GM18498 (cell line): ENCODE results near the gene SPATA6.

ENCODE experiments used
- ATAC-seq: cut with Tn5 transposase; IDR thresholded peaks from one replicate; pipeline ENCODE4 v1.9.1; 2021; ENCODE audit warnings: mild to moderate bottlenecking, moderate library complexity; ENCODE audit not compliant: unreplicated experiment

Gene SPATA6

DNA sequence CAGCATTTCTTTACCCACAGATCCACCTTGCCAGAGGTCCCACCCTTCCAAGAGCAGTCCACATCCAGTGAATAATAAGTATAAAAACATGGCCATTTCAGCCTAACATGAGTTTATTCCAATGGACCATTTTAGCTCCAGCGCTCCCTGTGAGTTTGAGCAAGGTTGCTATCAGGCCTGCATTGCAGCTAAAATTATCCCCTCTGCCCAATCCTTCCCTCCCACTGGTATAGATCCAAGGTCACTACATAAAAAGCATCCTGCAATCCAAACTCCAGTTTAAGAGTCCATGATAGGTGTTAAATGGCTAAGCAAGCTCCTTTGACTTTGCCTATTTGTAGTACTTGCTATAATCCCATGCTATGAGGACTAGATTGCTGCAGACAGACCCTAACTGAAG is 213.9 kb downstream of the SPATA6 start:
- ATAC-seq, result no peak

DNA sequence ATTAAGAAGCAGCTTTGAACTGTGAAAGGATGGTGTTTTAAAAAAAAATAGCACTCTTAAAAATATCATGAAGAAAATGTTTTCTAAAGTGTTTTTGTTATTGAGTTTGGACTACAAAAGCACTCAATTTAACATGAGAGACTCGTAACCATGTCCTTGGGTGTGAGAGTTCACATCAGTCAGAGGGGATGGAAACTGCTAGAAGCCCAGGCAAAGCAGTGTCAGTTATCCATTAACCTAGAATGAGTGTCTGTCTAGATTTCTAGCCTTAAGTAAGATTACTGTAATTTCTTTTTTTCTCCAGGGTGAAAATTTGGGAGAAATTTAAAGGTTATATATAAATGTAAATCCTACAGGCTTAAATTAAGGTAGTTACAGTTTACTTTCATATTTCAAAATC is 217.8 kb downstream of the SPATA6 start:
- ATAC-seq, result no peak

- ATAC-seq, result no peak
Observed at GRCh38 chr1:48251821-48252220, 220.2 kb downstream of the SPATA6 start.

- no peak for ATAC-seq
Observed at GRCh38 chr1:48251323-48251722, 220.7 kb downstream of the SPATA6 start.

- no peak for ATAC-seq
Observed at GRCh38 chr1:48250572-48250971, 221.4 kb downstream of the SPATA6 start.

DNA sequence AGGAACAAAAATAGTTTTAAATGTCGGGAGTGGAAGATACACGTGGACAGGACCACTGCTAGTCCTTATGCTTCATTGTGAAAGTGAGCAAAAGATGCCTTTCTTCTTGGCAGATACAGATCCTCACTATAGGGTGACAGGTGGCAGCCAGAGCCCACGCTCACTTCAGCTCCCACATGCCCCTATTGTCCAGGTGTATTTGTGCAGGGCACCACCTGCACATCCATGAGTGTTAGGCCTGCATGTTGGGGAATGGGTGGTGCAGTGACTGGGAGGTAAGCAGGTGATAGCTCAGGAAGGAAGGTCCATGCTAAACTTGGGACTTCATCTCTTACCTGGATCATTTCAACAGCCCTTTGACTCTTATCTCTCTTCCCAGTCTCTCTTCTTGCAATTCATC is 222.1 kb downstream of the SPATA6 start:
- no peak for ATAC-seq

- ATAC-seq, result no peak
Observed at GRCh38 chr1:48248356-48248755, 223.6 kb downstream of the SPATA6 start.

- ATAC-seq, result no peak
Observed at GRCh38 chr1:48246727-48247126, 225.3 kb downstream of the SPATA6 start.
